Muscle layer of duodenum (tissue), 2 donors: ENCODE measurements around the gene KLK3.
"Not testable (repeated sequence)": the region's sequence is repeated elsewhere in the genome, so short reads cannot be mapped to it uniquely, and the experiment has no call there.

Source experiments
- H3K27ac ChIP-seq: one replicate; pipeline ENCODE4 v1.7.0; 2013; ENCODE audit warnings: mild to moderate bottlenecking, low read length
- H3K27me3 ChIP-seq: one replicate; pipeline ENCODE4 v1.7.0; 2013; ENCODE audit warnings: low read depth, mild to moderate bottlenecking, control low read depth, low read length
- H3K36me3 ChIP-seq, 2 donors: one replicate each; pipeline ENCODE4 v1.7.0; 2013; ENCODE audit warnings: low read length in 2 of 2, control low read depth in 1 of 2, mild to moderate bottlenecking in 1 of 2; ENCODE audit not compliant: insufficient read depth in 2 of 2, control insufficient read depth in 1 of 2
- H3K4me1 ChIP-seq, 2 donors: one replicate each; pipeline ENCODE4 v1.7.0; 2013; ENCODE audit warnings: low read length in 2 of 2, mild to moderate bottlenecking in 2 of 2, control low read depth in 1 of 2, moderate library complexity in 1 of 2; ENCODE audit not compliant: insufficient read depth in 2 of 2, control insufficient read depth in 1 of 2
- H3K4me3 ChIP-seq, 2 donors: one replicate each; pipeline ENCODE4 v1.7.0; 2013; ENCODE audit warnings: low read length in 2 of 2, low read depth in 1 of 2, mild to moderate bottlenecking in 1 of 2
- H3K9me3 ChIP-seq, 2 donors: one replicate each; pipeline ENCODE4 v1.7.0; 2013; ENCODE audit warnings: low read length in 2 of 2, control low read depth in 1 of 2, mild to moderate bottlenecking in 1 of 2; ENCODE audit not compliant: control insufficient read depth in 1 of 2
- donor health status: healthy.

KLK3 gene

DNA sequence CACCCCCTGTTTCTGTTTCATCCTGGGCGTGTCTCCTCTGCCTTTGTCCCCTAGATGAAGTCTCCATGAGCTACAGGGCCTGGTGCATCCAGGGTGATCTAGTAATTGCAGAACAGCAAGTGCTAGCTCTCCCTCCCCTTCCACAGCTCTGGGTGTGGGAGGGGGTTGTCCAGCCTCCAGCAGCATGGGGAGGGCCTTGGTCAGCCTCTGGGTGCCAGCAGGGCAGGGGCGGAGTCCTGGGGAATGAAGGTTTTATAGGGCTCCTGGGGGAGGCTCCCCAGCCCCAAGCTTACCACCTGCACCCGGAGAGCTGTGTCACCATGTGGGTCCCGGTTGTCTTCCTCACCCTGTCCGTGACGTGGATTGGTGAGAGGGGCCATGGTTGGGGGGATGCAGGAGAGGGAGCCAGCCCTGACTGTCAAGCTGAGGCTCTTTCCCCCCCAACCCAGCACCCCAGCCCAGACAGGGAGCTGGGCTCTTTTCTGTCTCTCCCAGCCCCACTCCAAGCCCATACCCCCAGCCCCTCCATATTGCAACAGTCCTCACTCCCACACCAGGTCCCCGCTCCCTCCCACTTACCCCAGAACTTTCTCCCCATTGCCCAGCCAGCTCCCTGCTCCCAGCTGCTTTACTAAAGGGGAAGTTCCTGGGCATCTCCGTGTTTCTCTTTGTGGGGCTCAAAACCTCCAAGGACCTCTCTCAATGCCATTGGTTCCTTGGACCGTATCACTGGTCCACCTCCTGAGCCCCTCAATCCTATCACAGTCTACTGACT is at the start of gene KLK3:
KLK3 (plus strand) TSS at position 280 of the 775 bp plus-strand sequence; CDS start at position 321, 41 bp downstream.
- H3K4me3 ChIP-seq = no peak within 1 kb of the TSS
- H3K9me3 ChIP-seq = no peaks in the 10 kb centered on the region
- no peaks in the 10 kb centered on the region for H3K4me1 ChIP-seq
- no peak within 1 kb of the TSS for H3K27ac ChIP-seq
- H3K36me3 ChIP-seq = no peaks in the 10 kb centered on the region
- no peaks in the 10 kb centered on the region for H3K27me3 ChIP-seq

DNA sequence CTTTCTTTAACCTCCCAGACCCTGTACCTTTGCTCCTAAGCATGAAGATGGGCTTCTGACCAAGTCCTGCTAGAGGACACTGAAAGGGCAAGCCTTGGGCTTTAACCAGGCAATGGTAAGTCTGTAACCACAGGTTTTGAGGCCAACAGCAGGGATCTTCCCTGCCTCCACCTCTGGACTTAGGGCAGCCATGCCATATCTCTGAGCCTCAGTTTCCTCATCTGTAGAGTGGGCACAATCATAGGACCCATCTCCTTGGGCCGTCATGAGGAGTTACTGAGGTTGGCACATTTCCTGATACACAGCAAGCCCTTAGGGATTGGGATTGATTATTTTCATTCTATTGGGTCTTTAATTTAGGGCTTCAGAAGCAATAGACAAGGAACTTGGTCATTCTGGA is 45.9 kb upstream of the KLK3 start:
- no peaks in the 10 kb centered on the region for H3K27me3 ChIP-seq
- no peak overlapping the region for H3K4me3 ChIP-seq
- H3K36me3 ChIP-seq = peaks cover 0 to 3% of the 10 kb centered on the region in 2 donors
- peaks cover 0 to under 1% of the 10 kb centered on the region in 2 donors for H3K4me1 ChIP-seq
- H3K9me3 ChIP-seq = no peaks in the 10 kb centered on the region
- no peak overlapping the region for H3K27ac ChIP-seq

DNA sequence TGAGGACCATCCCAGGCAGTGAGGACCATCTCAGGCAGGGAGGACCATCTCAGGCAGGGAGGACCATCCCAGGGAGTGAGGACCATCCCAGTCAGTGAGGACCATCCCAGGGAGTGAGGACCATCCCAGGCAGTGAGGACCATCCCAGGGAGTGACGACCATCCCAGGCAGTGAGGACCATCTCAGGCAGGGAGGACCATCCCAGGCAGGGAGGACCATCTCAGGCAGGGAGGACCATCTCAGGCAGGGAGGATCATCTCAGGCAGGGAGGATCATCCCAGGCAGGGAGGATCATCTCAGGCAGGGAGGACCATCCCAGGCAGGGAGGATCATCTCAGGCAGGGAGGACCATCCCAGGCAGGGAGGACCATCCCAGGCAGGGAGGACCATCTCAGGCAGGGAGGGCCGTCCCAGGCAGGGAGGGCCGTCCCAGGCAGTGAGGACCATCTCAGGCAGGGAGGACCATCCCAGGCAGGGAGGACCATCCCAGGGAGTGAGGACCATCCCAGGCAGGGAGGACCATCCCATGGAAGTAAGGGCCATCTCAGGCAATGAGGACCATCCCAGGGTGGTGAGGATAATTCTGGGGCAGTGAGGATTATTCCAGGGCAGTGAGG is 43.0 kb upstream of the KLK3 start:
- not testable (repeated sequence) for H3K9me3 ChIP-seq, H3K27ac ChIP-seq, H3K36me3 ChIP-seq, H3K4me3 ChIP-seq, H3K27me3 ChIP-seq, H3K4me1 ChIP-seq

DNA sequence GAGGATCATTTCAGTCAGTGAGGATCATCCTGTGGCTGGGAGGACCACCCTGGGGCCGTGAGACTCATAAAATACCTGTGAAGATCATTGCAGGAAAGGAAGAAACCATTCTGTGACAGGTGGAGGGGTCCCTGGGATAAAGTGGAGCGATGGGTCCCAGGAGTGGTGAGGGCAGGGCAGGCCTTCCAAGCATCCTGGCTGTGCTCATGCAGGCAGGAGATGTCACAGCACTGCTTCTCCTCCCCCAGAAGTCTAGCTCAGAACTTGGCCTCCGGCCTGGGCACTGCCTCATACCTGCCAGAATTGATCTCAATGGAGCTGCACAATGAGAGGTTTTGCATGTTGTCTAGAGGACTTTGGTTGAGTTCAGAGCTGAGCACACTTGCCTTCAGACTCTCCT is 42.2 kb upstream of the KLK3 start:
- no peaks in the 10 kb centered on the region for H3K36me3 ChIP-seq
- H3K4me1 ChIP-seq = no peaks in the 10 kb centered on the region
- H3K9me3 ChIP-seq = no peaks in the 10 kb centered on the region
- H3K27ac ChIP-seq = no peak overlapping the region
- H3K4me3 ChIP-seq = no peak overlapping the region
- no peaks in the 10 kb centered on the region for H3K27me3 ChIP-seq

DNA sequence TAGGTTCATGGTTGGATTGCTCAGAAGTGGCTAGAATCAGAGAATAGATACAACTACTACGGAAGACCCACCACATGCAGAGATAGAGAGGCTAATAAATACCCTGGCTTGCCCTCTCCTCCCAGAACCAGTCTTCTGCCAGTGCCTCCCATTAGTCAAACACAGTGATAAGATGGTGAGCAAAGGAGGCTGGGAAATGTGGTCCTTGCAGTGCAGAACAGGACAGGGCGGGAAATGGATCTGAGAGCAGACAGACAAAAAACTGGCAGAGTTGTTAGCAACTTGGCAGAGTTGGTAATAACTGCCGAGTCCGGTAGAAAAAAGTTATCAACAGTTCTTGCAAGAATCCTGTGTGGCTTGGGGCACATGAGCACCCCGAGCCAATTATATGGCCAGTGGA is 39.8 kb upstream of the KLK3 start:
- peaks cover 15% of the 10 kb centered on the region for H3K27me3 ChIP-seq
- H3K27ac ChIP-seq = no peak overlapping the region
- no peaks in the 10 kb centered on the region for H3K9me3 ChIP-seq
- H3K4me1 ChIP-seq = peaks cover 0 to 8% of the 10 kb centered on the region in 2 donors
- no peaks in the 10 kb centered on the region for H3K36me3 ChIP-seq
- H3K4me3 ChIP-seq = no peak overlapping the region

DNA sequence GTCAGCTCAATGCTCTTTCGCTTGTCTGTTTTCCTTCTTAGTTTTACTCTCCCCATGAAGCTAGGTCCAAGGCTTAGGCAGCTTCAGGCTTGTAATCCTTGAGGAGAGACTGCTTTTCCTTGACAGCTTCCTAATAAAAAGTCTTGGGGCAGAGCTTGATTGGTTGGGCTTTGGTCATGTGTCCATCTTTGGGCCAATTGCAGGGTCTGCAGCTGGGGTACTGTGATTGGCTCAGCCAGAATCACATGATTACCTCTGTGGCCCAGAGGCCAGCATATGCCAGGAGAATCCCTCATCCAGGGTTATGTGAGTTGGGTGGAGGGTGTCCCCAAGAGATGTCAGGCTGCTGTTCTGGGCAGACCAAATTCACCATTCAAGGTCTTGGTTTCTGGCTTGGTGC is 39.3 kb upstream of the KLK3 start:
- Histone ChIP-seq H3K4me1 (peaks cover 0 to 8% of the 10 kb centered on the region in 2 donors), H3K9me3 (no peaks in the 10 kb centered on the region), H3K4me3 (no peak overlapping the region), H3K27ac (no peak overlapping the region), H3K27me3 (peaks cover 15% of the 10 kb centered on the region), H3K36me3 (no peaks in the 10 kb centered on the region)

DNA sequence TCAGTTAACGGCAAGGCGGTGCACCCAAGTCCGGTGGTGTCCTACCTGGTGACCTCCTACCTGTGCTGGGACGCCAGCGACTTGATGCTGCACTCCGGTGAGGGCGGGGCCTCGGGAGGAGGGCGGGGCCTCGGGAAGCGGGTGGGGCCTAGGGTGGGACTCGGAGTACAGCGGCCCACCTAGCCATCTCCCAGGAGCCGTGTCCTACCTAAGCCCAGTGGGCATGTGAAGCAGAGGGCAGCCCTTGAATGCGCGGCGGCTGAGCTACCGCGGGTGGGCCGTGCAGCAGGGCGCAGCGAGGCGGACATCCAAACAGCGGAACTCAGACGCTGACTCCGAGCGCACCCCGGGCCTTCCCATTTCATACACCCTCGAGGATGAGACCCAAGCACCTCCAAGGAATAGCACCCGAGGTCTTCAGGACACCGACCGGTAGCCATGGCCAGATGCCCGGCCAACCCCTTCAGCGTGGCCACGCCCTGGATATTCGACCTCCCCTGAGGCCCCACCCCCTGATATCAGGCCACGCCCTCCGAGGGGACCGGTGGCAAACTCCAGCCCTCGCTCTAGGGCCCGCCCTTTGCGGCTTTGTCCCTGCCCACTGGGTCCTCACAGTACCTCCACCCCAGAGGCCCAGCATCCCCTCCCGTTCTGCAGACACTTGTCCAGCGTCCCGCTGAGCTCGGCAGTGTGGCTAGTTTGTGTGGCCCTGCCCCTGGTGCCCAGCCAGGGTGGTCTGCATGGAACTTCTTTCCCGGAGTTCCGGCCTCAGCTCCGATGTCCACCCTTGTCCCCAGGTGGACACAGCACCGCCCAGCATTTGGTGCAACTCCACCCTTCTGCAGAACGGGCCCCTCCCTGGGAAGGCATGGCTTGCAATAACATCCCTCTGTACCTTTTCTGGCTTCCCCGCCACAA is 36.5 kb upstream of the KLK3 start:
- H3K4me3 ChIP-seq = peak overlapping the region; percentile 36 to 42
- no peaks in the 10 kb centered on the region for H3K36me3 ChIP-seq
- H3K27me3 ChIP-seq = peaks cover 22% of the 10 kb centered on the region
- no peaks in the 10 kb centered on the region for H3K9me3 ChIP-seq
- peaks cover 0 to 11% of the 10 kb centered on the region in 2 donors for H3K4me1 ChIP-seq
- no peak overlapping the region for H3K27ac ChIP-seq

DNA sequence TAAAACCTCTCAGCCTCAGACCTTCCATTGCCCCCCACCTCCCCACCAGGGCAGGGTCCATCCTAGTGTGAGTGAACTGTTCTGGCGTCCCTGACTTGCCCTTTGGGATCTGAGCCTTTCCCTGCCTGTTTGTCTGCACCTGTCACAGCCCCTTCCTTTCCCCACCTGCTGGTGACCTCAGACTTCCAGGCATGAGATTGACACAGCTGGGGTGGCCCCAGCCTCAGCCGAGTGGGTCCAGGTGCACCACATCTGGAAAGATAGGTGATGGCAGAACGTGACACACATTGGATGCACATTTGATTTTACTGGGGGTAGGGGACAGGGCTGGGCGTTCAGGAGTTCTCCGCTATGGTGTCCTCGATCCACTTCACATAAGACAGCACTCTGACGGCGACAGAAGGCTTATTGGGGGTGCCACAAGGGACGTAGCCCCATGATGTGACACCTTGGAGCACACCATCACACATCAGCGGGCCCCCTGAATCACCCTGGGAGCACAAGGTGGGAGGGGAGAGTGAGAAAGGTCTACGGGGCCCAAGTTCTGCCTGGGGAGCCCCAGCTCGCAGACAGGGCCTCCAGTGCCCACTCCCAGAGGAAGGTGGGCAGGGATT is 35.7 kb upstream of the KLK3 start:
- H3K4me3 ChIP-seq = no peak overlapping the region
- no peak overlapping the region for H3K27ac ChIP-seq
- H3K36me3 ChIP-seq = no peaks in the 10 kb centered on the region
- H3K27me3 ChIP-seq = peaks cover 22% of the 10 kb centered on the region
- H3K4me1 ChIP-seq = peaks cover 0 to 11% of the 10 kb centered on the region in 2 donors
- no peaks in the 10 kb centered on the region for H3K9me3 ChIP-seq

DNA sequence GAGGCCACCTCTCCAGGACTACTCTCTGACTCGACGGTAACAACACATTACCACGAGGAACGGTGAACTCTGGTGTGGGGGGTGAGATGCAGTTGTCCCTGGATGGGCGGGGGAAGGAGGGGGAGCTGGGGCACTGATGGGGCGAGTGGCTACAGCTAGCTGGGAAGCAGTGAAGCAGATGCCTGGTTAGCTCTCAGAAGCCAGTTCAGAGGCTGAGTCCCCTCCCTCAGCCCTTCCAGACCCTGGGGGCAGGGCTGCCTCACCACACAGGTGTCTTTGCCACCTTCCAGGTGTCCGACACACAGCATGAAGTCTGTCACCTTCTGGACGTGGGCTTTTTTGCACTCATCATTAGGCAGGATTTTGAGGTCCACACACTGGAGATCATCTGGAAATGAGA is 35.1 kb upstream of the KLK3 start:
- Histone ChIP-seq H3K4me3 (no peak overlapping the region), H3K27me3 (peaks cover 22% of the 10 kb centered on the region), H3K27ac (no peak overlapping the region), H3K4me1 (peaks cover 0 to 11% of the 10 kb centered on the region in 2 donors), H3K9me3 (no peaks in the 10 kb centered on the region), H3K36me3 (no peaks in the 10 kb centered on the region)

DNA sequence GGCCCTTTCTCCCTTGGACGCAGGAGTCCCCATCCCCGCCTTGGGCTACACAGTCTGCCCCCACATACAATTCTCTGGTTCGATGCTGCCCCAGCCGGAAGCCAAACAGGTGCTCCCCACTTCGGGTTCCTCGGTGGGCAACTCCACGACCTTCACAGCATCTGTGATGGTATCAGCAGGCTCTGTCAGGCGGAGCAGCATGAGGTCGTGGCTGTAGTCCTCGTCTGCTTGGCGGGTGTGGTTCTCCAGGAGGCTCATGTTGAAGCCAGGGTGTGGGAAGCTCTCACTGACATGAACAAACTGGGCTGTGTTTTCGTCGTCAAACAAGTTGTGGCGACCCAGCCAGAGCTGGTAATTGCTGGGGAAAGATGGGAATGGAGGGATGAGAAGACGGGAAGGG is 34.6 kb upstream of the KLK3 start:
- H3K4me1 ChIP-seq = peaks cover 0 to 11% of the 10 kb centered on the region in 2 donors
- no peaks in the 10 kb centered on the region for H3K36me3 ChIP-seq
- no peaks in the 10 kb centered on the region for H3K9me3 ChIP-seq
- H3K27ac ChIP-seq = no peak overlapping the region
- H3K4me3 ChIP-seq = no peak overlapping the region
- peaks cover 22% of the 10 kb centered on the region for H3K27me3 ChIP-seq
